ENCODE results near the gene CHID1.

CHID1 gene

GRCh38 chr11:820655-821511 lies 89.7 kb downstream of the CHID1 start:
- Mint-ChIP-seq H3K4me1 (ENCODE audit: low read depth) (peaks cover 10% of the 10 kb centered on the region), H3K27me3 (no peaks in the 10 kb centered on the region), H3K27ac (no peak overlapping the region), H3K4me3 (peak overlapping the region; percentile 83), H3K36me3 (no peaks in the 10 kb centered on the region), H3K9me3 (ENCODE audit: low read depth) (no peaks in the 10 kb centered on the region)

- H3K36me3 Mint-ChIP-seq: no peaks in the 10 kb centered on the region
Measured at GRCh38 chr11:819943-820649, 90.5 kb downstream of the CHID1 start.

GRCh38 chr11:819129-819931 lies 91.3 kb downstream of the CHID1 start:
- Mint-ChIP-seq H3K9me3 (ENCODE audit: low read depth) (no peaks in the 10 kb centered on the region), H3K4me1 (ENCODE audit: low read depth) (peaks cover 10% of the 10 kb centered on the region), H3K27me3 (no peaks in the 10 kb centered on the region), H3K36me3 (no peaks in the 10 kb centered on the region), H3K27ac (no peak overlapping the region), H3K4me3 (peak overlapping the region; percentile 49)

More at GRCh38 chr11:819943-820649, 90.5 kb downstream of the CHID1 start:
- Mint-ChIP-seq H3K27me3 (no peaks in the 10 kb centered on the region), H3K9me3 (ENCODE audit: low read depth) (no peaks in the 10 kb centered on the region), H3K4me3 (peak overlapping the region; percentile 83), H3K27ac (peak overlapping the region; percentile 76), H3K4me1 (ENCODE audit: low read depth) (peaks cover 10% of the 10 kb centered on the region)

- Mint-ChIP-seq H3K27me3 (no peaks in the 10 kb centered on the region), H3K9me3 (ENCODE audit: low read depth) (no peaks in the 10 kb centered on the region), H3K4me3 (peak within 1 kb of the TSS; percentile 76), H3K27ac (no peak within 1 kb of the TSS), H3K36me3 (no peaks in the 10 kb centered on the region), H3K4me1 (ENCODE audit: low read depth) (peaks cover 10% of the 10 kb centered on the region)
Measured at GRCh38 chr11:818396-819128, 92.0 kb downstream of the CHID1 start, which contains the start of gene PNPLA2. Gene PNPLA2 (plus strand): TSS chr11:818914. CDS start chr11:819719, 805 bp downstream.

Measured in activated naive CD8-positive, alpha-beta T cell (primary cell).